GM12872 (cell line): ENCODE measurements around the gene MRM1.

Experiments
- TF ChIP-seq, protein P1 (sequence below): IDR thresholded peaks from 3 replicates; pipeline ENCODE4 v1.5.1; 2011; ENCODE audit warnings: low read depth, mild to moderate bottlenecking, low read length, moderate library complexity; ENCODE audit not compliant: insufficient read depth

Gene MRM1

DNA sequence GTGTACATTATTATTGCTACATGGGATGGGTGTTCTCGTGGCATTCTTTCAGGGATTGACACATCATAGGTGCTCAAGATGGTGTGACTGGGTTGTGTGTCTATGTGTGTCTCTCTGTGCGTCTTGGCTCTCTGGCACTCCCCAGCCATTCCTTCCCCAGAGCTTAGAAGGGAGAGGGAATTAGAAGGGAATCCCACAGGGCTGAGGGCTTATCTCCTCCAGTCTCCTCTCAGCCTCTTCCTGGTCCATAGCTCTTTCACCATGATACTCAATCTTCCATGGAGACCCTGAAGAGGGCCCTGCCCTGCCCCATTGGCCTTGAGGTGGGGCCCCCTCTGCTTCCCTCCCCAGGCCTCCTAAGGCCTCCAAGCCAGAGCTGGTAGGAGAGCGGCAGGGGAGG, 52.0 kb downstream of the MRM1 start:
- TF ChIP-seq, protein P1, sequence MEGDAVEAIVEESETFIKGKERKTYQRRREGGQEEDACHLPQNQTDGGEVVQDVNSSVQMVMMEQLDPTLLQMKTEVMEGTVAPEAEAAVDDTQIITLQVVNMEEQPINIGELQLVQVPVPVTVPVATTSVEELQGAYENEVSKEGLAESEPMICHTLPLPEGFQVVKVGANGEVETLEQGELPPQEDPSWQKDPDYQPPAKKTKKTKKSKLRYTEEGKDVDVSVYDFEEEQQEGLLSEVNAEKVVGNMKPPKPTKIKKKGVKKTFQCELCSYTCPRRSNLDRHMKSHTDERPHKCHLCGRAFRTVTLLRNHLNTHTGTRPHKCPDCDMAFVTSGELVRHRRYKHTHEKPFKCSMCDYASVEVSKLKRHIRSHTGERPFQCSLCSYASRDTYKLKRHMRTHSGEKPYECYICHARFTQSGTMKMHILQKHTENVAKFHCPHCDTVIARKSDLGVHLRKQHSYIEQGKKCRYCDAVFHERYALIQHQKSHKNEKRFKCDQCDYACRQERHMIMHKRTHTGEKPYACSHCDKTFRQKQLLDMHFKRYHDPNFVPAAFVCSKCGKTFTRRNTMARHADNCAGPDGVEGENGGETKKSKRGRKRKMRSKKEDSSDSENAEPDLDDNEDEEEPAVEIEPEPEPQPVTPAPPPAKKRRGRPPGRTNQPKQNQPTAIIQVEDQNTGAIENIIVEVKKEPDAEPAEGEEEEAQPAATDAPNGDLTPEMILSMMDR: no peak

GRCh38 chr17:36653856-36654255, 52.5 kb downstream of the MRM1 start:
- TF ChIP-seq, protein P1: no peak

- TF ChIP-seq, protein P1: no peak
Observed at GRCh38 chr17:36655726-36656125, 54.3 kb downstream of the MRM1 start.

DNA sequence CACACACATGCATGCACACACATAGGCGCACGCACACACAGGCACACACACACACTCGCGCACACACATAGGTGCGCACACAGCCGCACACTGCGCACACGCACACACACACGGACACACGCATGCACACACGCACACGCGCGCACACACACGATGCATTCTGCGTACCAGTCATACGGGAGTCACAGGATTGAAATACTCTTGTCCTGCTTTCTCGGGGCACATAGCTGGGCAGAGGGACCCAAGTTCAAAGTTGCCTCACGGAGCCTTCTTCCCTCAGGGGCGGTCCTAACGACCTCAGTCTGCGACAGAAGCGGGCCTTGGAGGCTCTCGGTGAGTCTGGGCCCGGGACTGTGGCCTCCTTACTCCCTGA, 56.0 kb downstream of the MRM1 start:
- TF ChIP-seq, protein P1: no peak

GRCh38 chr17:36657763-36658490, 56.5 kb downstream of the MRM1 start:
- TF ChIP-seq, protein P1: no peak
